NCI-H69 (cell line): ENCODE results near the gene APOL2.
A peak's percentile ranks its signal among the peaks of the same experiment; 100 is the strongest.
"Not testable (repeated sequence)": the region's sequence is repeated elsewhere in the genome, so short reads cannot be mapped to it uniquely, and the experiment has no call there.

Experiments
- DNase-seq: peaks from one replicate; lab custom pipeline; 2025; lab: John Stamatoyannopoulos, UW

The APOL2 gene

GRCh38 chr22:36239150-36239400 lies 252 bp downstream of the APOL2 start:
- DNase-seq: peak; percentile 76

DNA sequence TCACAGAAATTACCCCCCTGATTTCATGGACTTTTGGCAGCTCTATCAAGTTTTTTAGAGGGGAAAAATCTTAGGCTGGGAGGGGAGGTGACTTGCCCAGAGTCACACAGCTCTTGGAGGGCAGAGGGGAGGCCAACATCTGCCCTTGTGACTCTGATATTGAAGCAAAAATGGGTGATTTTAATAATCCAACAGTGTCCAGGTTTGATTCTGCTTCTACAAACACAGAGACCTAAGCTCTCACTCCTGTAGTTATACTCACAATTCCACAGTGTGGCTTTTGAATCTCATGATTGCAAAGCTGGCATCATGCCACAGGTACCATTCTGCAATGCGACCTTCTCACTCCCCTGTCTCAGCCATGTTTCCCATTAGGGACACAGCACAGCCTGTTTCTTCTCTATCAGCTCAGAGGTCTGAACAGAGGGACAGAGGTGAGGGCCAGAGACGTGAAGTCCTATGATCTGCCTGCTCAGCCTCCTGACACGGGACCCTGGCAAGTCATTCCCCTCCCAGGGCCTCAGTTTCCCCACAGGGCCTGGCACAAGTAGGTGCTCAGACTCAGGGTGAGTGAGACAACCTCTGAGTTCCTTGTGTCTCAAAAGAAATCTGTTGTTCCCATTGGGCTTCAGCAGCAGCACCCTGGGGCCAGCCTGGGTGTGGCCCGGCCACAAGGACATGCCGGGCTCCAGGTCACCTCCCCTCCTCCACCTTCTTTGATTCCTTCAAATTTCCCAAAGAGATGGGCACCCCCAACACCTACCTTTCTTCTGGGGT lies 766 bp downstream of the APOL2 start:
- peak; percentile 73 for DNase-seq

- peak; percentile 54 for DNase-seq
Observed at GRCh38 chr22:36237462-36238372, 1.6 kb downstream of the APOL2 start.

GRCh38 chr22:36236388-36237319 lies 2.7 kb downstream of the APOL2 start:
- DNase-seq: no peak

- no peak for DNase-seq
Observed at GRCh38 chr22:36235585-36235984, 3.7 kb downstream of the APOL2 start.

DNA sequence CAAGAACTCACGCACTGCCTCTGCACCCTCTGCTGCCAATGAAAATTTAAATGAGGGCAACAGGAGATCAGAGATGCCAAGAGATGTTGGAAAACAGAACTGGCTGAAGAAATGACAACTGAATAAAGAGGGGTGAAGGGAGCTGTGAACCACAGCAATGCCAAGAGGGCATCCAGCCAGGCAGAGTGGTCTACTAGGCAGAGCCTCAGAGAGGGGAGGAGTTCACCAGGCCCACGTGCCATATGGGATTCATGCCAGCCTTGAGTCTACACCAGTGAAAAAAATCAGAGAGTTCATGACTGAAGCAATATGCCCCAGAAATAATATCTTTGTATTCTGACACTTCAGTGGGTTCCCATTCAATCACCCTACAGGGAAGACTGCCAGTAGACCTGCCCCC lies 4.4 kb downstream of the APOL2 start:
- DNase-seq: peak; percentile 52

GRCh38 chr22:36234213-36234612 lies 5.1 kb downstream of the APOL2 start:
- no peak for DNase-seq

GRCh38 chr22:36233796-36234195 lies 5.5 kb downstream of the APOL2 start:
- no peak for DNase-seq

DNA sequence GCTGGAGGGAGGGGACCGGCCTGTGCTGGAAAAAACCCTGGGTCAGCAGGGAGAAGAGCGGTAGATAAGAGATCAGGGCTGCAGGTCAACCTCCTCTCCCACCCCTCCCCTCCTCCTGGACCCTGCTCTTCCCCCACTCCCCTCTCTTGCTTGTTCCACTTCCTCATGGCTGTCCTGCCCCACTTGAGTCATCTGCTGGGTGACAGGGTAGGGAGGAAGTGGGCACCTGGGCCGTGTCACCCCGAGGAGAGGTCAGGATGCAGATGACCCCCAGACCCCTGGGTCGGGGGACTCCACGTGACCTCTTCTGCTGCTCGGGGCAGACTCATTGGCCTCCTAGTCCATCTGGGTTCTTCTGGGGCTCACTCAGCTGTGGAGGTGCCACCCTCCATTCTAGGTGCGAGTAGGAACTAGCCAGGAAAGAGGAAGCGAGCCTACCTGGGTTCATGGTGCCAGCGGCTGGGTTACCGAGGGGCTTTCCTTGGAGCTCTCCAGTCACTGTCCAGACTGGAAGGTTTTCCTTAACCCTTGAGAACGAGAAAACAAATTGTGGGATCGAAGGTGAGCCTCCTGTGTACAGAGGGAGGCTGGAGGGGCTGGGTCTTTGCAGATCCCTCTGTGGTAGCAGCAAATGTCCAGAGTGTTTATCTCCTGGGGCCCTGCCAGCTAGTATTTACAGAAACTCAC lies 6.5 kb downstream of the APOL2 start:
- no peak for DNase-seq

- DNase-seq: not testable (repeated sequence)
Observed at GRCh38 chr22:36231051-36231450, 8.3 kb downstream of the APOL2 start.

- not testable (repeated sequence) for DNase-seq
Observed at GRCh38 chr22:36229649-36230048, 9.7 kb downstream of the APOL2 start.

DNA sequence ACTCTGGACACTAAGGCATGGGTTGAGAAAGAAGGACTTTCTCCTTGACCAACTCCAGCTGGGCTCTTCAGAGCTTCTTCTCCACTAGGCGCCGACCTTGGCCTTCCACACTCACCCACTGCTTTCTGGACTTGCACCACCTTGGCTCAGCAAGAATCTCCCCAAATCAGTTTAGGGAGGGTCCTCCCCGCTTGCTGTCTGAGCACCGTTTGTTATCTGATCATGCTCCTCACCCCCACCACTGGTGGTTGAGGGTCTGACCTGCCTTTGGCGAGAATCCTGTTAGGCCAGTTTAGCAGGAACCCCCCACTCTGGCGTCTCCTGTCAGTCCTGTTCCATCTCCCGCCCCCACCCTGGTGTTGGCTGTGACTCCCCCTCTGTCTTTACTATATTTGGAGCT lies 10.4 kb downstream of the APOL2 start:
- DNase-seq: no peak

- DNase-seq: not testable (repeated sequence)
Observed at GRCh38 chr22:36228369-36228768, 11.0 kb downstream of the APOL2 start.

- DNase-seq: no peak
Observed at GRCh38 chr22:36227806-36228205, 11.5 kb downstream of the APOL2 start.

DNA sequence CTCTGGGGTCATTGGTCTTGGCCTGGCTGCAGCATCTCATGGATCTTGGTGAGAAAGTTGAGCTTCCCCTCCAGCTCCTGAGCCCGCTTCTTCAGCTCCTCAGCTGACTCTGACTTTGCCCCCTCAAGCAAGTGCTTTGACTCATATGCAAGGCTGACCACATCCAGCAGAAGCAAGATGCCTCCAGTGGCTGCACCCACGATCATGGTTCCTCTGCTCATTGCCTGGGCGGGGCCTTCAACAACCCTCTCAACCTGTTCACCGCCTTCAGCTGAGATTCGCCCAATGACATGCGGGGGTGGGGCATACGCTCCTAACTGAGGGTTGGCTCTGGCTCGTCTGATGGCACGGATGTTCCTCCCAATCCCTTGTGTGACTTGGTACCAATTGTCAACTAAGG lies 11.9 kb downstream of the APOL2 start:
- no peak for DNase-seq

DNA sequence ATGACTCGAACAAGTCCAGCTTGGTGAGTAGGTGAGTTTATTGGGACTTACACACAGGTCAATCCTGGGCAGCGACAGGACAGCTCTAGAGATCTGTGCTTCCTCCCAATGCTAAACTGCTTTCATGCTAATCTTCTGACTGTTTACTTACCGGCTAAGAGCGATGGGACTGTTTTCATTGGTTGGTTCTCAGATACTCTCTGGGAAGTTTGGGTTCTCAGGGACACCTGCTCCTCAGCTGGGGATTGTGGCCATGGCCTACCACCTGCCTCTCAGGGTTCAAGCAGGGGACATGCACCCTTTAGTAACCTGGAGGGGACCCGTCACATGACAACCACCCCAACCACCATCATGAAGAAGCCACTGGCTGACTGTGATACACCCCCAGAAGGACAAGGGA lies 13.1 kb downstream of the APOL2 start:
- DNase-seq: no peak

DNA sequence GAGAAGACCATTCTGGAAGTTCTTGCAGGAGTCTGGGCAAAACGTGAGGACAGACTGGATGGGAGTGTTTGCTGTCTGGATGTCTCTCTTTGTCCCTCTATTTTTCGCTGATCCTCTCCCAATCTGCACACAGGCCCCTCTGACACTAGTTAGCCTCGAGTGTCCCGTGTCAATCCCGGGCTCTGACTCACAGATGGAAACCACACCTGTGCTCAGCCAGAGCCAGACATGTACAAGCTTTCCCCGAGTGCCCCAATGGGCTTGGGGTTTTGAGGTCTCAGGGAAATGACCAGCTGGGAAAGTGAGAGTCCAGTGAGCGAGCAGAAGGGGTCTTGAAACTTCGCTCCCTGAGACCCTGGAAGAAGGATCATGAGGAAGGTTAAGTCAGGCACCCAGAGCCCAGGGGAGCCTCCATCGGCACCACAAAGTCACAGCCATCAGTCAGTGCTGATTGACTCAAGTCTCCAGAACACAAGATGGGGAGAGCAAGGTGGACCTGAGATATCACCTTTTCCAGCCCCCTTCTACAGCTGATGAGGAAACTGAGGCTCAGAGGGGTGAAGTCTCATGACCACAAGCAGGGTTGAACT lies 13.9 kb downstream of the APOL2 start:
- DNase-seq: no peak

DNA sequence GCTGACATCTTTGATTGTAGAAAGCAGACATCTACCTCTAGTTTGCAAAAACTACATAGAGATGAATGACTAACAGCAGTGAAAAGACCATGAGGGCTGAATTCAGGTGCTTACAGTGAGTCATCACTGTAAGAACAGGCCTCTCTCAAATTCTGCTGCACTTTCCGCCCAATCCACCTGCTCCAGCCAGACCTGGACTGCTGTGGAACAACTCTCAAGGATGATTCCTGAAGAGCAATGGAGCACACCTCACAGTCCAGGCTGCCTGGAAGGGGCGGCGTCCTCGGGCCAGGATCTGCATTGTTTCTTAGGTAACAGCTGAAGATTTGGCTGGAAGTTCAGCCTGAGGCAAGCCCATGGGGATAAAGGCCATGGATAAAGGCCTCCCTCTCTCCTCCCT lies 15.1 kb downstream of the APOL2 start:
- DNase-seq: no peak

GRCh38 chr22:36223504-36223903 lies 15.8 kb downstream of the APOL2 start:
- no peak for DNase-seq

GRCh38 chr22:36222887-36223450 lies 16.4 kb downstream of the APOL2 start:
- DNase-seq: no peak
